ENCODE results near the gene CD44.

GRCh38 chr11:35223991-35224390 lies 85.0 kb downstream of the CD44 start:
- TF ChIP-seq CHD2 (IDR thresholded peaks at IDR 0.05; ENCODE audit: low read length, partially characterized antibody) = no peak
- no peak for TF ChIP-seq TEAD4 (IDR thresholded peaks at IDR 0.05; ENCODE audit: borderline replicate concordance, insufficient read depth)
- TF ChIP-seq ZBTB33 (IDR thresholded peaks at IDR 0.05; ENCODE audit: borderline replicate concordance, low read depth) = no peak
- no peak for TF ChIP-seq CTCF (IDR thresholded peaks at IDR 0.05)
- no peak for TF ChIP-seq RCOR1 (IDR thresholded peaks at IDR 0.05; ENCODE audit: low read length)
- TF ChIP-seq ELF1 (IDR thresholded peaks at IDR 0.05) = no peak
- TF ChIP-seq EZH2phosphoT487 (IDR thresholded peaks at IDR 0.05; ENCODE audit: borderline replicate concordance, low read depth) = no peak
- no peak for TF ChIP-seq EP300 (IDR thresholded peaks at IDR 0.05; ENCODE audit: borderline replicate concordance in 1 of 2, low read depth in 1 of 2, low read length in 1 of 2)
- no peak for TF ChIP-seq TCF12 (IDR thresholded peaks at IDR 0.05)
